HL-60 (cell line): Measurements from ENCODE around the gene DDC.
A peak's percentile ranks its signal among the peaks of the same experiment; 100 is the strongest.

Experiments used
- DNase-seq, 2 experiments: peaks; one replicate each; pipeline ENCODE4 v3.0.0-alpha.2; 2010 to 2020; ENCODE audit warnings: low read depth in 1 of 2, low spot score in 1 of 2
- H3K27ac ChIP-seq: fragments of 250-450 bp; sonication (Bioruptor Pico); replicated peaks from 2 replicates; pipeline ENCODE4 v1.5.1; 2020; ENCODE audit warnings: mild to moderate bottlenecking, moderate library complexity
- H3K27me3 ChIP-seq: fragments of 250-450 bp; sonication (Bioruptor Pico); 2 replicates; pipeline ENCODE4 v1.5.1; 2021; ENCODE audit warnings: mild to moderate bottlenecking, moderate library complexity; ENCODE audit not compliant: insufficient read depth, poor library complexity, severe bottlenecking
- H3K4me3 ChIP-seq: replicated peaks from 2 replicates; pipeline ENCODE4 v1.5.1; 2011; ENCODE audit warnings: mild to moderate bottlenecking, control low read depth, low read length; ENCODE audit not compliant: insufficient read depth
- GABPA ChIP-seq: IDR thresholded peaks from 2 replicates; pipeline ENCODE4 v1.6.1; 2012; ENCODE audit warnings: low read depth
- POLR2AphosphoS5 ChIP-seq: IDR thresholded peaks from 2 replicates; pipeline ENCODE4 v1.6.1; 2012; ENCODE audit warnings: low read depth
- SPI1 ChIP-seq: IDR thresholded peaks from 2 replicates; pipeline ENCODE4 v1.6.1; 2012; ENCODE audit warnings: low read depth, mild to moderate bottlenecking, borderline replicate concordance
- TF ChIP-seq, protein P1 (sequence below): IDR thresholded peaks from one replicate; pipeline ENCODE4 v1.5.1; 2011; ENCODE audit warnings: low read length, control low read depth, inconsistent platforms; ENCODE audit not compliant: insufficient read depth
- TF ChIP-seq, protein P2 (sequence below): IDR thresholded peaks from 2 replicates; pipeline ENCODE4 v1.6.1; 2012; ENCODE audit warnings: low read depth; ENCODE audit not compliant: insufficient replicate concordance

Gene DDC

DNA sequence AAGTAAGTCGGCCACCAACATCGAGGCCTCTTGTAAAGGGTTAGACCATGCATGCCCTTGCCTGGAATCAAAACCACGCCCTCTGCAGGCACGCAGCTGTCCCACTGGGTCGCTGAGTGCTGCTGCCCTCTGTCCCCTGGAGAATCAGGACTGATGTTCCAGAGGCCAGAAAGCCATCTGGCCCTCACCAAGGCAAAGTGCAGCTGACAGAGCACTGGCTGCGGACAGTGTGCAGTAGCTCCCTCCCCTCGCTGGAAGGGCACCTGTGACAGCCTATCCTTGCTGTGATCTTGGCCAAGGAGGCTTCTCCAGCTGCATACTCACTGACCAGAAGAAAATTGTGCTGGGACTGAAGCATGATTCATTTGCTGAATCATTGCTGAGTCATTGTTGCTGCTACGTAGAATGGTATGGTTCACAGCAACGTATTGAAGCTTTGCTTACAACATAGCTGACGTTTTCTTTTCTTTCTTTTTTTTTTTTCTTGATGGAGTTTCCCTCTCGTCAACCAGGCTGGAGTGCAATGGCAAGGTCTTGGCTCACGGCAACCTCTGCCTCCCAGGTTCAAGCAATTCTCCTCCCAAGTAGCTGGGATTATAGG is 30.4 kb downstream of the DDC start:
- no peak overlapping the region for H3K4me3 ChIP-seq
- H3K27ac ChIP-seq: no peak overlapping the region
- peak; percentile 41 to 78 for DNase-seq
- no peak for TF ChIP-seq POLR2AphosphoS5
- TF ChIP-seq GABPA: no peak
- no peak for TF ChIP-seq SPI1
- TF ChIP-seq, protein P1, sequence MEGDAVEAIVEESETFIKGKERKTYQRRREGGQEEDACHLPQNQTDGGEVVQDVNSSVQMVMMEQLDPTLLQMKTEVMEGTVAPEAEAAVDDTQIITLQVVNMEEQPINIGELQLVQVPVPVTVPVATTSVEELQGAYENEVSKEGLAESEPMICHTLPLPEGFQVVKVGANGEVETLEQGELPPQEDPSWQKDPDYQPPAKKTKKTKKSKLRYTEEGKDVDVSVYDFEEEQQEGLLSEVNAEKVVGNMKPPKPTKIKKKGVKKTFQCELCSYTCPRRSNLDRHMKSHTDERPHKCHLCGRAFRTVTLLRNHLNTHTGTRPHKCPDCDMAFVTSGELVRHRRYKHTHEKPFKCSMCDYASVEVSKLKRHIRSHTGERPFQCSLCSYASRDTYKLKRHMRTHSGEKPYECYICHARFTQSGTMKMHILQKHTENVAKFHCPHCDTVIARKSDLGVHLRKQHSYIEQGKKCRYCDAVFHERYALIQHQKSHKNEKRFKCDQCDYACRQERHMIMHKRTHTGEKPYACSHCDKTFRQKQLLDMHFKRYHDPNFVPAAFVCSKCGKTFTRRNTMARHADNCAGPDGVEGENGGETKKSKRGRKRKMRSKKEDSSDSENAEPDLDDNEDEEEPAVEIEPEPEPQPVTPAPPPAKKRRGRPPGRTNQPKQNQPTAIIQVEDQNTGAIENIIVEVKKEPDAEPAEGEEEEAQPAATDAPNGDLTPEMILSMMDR: no peak
- TF ChIP-seq, protein P2, sequence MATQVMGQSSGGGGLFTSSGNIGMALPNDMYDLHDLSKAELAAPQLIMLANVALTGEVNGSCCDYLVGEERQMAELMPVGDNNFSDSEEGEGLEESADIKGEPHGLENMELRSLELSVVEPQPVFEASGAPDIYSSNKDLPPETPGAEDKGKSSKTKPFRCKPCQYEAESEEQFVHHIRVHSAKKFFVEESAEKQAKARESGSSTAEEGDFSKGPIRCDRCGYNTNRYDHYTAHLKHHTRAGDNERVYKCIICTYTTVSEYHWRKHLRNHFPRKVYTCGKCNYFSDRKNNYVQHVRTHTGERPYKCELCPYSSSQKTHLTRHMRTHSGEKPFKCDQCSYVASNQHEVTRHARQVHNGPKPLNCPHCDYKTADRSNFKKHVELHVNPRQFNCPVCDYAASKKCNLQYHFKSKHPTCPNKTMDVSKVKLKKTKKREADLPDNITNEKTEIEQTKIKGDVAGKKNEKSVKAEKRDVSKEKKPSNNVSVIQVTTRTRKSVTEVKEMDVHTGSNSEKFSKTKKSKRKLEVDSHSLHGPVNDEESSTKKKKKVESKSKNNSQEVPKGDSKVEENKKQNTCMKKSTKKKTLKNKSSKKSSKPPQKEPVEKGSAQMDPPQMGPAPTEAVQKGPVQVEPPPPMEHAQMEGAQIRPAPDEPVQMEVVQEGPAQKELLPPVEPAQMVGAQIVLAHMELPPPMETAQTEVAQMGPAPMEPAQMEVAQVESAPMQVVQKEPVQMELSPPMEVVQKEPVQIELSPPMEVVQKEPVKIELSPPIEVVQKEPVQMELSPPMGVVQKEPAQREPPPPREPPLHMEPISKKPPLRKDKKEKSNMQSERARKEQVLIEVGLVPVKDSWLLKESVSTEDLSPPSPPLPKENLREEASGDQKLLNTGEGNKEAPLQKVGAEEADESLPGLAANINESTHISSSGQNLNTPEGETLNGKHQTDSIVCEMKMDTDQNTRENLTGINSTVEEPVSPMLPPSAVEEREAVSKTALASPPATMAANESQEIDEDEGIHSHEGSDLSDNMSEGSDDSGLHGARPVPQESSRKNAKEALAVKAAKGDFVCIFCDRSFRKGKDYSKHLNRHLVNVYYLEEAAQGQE: no peak
- no peaks in the 10 kb centered on the region for H3K27me3 ChIP-seq

DNA sequence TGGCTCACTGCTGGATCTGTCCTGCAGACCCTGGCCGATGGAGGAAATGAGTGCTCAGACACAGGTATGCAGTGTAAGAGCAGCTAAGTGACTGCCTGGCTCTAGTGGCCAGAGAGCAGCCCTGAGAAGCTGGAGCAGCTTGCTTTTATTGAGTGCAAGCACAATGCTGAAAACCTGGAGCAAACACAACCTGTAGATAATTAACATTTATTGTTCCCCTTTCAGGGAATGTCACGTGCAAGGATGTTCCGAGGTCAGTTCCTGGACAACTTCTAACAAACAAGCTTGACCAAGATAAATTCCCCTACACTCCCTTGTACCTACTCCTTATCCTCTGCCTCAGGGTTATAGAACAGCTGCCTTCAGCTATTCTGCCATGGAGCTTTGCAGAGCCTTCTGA is 31.3 kb downstream of the DDC start:
- DNase-seq: no peak
- Histone ChIP-seq H3K27ac (no peak overlapping the region), H3K4me3 (no peak overlapping the region), H3K27me3 (no peaks in the 10 kb centered on the region)
- TF ChIP-seq, protein P2: no peak
- TF ChIP-seq SPI1 (no peak), POLR2AphosphoS5 (no peak), GABPA (no peak)
- TF ChIP-seq, protein P1: no peak

DNA sequence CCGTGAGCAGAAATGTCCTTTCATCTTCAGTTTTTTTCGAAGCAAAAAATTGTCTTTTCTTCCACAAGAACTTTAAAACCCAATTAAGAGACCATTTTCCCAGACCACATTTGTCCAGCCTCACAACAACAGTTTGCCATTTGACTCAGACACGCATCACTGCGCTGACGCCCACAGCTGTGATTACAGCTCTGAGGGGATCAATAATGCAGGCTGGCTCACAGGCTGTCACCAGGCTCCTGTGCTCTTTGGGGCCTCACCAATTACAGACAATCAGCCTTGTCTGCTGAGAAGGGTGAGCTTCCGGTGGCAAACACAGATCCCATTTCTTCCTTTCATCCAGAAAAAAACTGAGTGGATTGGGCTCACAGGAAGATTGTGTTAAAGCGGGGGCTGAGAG is 33.3 kb downstream of the DDC start:
- no peak overlapping the region for H3K4me3 ChIP-seq
- no peak for DNase-seq
- TF ChIP-seq, protein P1: no peak
- no peak for TF ChIP-seq GABPA
- TF ChIP-seq SPI1: no peak
- TF ChIP-seq, protein P2: no peak
- no peak for TF ChIP-seq POLR2AphosphoS5
- H3K27ac ChIP-seq: no peak overlapping the region
- no peaks in the 10 kb centered on the region for H3K27me3 ChIP-seq
